ENCODE results near the gene UGT1A9.
"Not testable (repeated sequence)": the region's sequence is repeated elsewhere in the genome, so short reads cannot be mapped to it uniquely, and the experiment has no call there.

UGT1A9 gene

GRCh38 chr2:233713262-233713615 is 41.5 kb downstream of the UGT1A9 start:
- DNase-seq = no peak

DNA sequence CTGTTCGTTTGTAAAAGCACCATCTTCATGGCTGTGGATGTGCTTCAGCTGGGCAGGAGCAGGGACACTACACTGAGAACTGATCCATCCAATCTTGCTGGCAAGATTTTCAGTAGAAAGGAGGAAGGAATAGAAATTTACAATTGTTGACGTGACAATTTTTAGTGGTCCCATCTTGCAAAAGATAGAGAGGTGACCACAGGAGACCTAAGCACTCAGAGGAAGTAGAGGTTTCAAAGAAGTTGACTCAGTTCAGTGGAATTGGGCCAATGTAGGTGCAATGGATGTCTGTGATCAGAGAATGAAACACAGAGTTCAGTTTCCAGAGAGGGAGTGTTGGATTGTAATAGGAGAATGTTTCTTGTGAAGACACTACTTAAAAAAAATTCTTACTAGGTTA is 42.4 kb downstream of the UGT1A9 start:
- DNase-seq = no peak

- DNase-seq = no peak
Observed at GRCh38 chr2:233718552-233718951, 46.9 kb downstream of the UGT1A9 start, which contains the start of gene UGT1A4. TSS of gene UGT1A4 (plus strand) at chr2:233718736. CDS start at chr2:233718821, 85 bp downstream.

- no peak for DNase-seq
Observed at GRCh38 chr2:233728723-233729301, 57.1 kb downstream of the UGT1A9 start, which contains the start of gene UGT1A3. TSS of gene UGT1A3 (plus strand) at chr2:233729042. CDS start at chr2:233729127, 85 bp downstream.

DNA sequence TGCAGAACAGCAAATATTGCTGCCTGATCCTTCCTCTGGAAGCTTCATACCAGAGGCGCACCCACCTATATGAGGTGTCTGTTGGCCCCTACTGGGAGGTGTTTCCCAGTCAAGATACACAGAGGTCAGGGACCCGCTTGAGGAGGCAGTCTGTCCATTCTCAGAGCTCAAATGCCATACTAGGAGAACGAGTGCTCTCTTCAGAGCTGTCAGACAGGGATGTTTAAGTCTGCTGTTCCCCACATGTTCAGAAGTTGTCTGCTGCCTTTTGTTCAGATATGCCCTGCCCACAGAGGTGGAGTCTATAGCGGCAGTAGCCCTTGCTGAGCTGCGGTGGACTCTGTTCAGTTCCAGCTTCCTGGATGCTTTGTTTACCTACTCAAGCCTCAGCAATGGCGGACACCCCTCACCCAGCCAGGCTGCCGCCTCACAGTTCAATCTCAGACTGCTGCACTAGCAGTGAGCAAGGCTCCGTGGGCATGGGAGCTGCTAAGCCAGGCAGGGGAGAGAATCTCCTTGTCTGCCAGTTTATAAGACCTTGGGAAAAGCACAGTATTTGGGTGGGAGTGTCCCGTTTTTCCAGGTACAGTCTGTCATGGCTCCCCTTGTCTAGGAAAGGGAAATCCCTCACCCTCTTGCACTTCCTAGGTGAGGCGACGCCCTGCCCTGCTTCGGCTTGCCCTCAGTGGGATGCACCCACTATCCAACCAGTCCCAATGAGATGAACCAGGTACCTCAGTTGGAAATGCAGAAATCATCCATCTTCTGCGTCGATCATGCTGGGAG is 65.4 kb downstream of the UGT1A9 start:
- DNase-seq = not testable (repeated sequence)

- no peak for DNase-seq
Observed at GRCh38 chr2:233740870-233741269, 69.2 kb downstream of the UGT1A9 start.

GRCh38 chr2:233743464-233744259 is 72.0 kb downstream of the UGT1A9 start:
- no peak for DNase-seq

- no peak for DNase-seq
Observed at GRCh38 chr2:233745073-233745755, 73.5 kb downstream of the UGT1A9 start.

- not testable (repeated sequence) for DNase-seq
Observed at GRCh38 chr2:233745838-233746237, 74.1 kb downstream of the UGT1A9 start.

DNA sequence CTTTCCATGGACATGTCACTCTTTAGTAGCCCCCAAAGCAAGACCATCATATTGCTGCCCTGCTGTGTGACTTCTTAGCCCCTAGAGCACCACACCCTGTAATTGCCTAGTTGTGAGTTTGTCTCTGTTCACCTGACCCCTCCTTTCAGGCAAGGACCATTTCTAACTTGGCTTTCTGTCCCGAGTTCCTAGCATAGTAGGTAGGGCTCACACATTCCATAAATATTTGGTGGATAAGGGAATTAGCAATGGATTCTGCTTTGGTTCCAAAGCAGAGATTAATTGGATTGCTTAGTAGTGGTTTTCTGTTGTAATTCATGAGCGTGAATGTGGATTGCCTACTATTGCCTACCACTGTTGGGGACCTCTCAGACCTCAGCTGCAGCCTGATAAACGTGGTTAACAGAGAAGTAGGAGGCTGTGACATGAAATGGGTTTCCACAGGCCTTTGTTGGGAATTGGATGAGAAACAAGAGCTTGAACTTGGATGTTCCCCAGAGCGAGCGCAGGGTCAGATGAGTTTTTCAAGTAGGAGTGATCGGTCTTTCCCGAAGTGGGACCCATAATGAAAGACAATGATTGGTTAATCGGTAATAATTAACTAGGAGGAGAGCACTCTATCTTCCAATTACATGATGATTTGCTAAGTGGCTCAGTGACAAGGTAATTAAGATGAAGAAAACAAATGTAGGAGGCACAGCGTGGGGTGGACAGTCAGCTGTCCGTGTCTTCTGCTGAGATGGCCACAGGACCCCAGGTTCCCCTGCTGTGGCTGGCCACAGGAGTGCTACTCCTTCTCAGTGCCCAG is 75.0 kb downstream of the UGT1A9 start:
- no peak for DNase-seq

DNA sequence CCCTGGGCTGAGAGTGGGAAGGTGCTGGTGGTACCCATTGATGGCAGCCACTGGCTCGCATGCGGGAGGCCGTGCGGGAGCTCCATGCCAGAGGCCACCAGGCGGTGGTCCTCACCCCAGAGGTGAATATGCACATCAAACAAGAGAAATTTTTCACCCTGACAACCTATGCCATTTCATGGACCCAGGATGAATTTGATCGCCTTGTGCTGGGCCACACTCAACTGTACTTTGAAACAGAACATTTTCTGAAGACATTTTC is 75.5 kb downstream of the UGT1A9 start:
- DNase-seq = no peak

GRCh38 chr2:233750689-233751088 is 79.0 kb downstream of the UGT1A9 start:
- not testable (repeated sequence) for DNase-seq

DNA sequence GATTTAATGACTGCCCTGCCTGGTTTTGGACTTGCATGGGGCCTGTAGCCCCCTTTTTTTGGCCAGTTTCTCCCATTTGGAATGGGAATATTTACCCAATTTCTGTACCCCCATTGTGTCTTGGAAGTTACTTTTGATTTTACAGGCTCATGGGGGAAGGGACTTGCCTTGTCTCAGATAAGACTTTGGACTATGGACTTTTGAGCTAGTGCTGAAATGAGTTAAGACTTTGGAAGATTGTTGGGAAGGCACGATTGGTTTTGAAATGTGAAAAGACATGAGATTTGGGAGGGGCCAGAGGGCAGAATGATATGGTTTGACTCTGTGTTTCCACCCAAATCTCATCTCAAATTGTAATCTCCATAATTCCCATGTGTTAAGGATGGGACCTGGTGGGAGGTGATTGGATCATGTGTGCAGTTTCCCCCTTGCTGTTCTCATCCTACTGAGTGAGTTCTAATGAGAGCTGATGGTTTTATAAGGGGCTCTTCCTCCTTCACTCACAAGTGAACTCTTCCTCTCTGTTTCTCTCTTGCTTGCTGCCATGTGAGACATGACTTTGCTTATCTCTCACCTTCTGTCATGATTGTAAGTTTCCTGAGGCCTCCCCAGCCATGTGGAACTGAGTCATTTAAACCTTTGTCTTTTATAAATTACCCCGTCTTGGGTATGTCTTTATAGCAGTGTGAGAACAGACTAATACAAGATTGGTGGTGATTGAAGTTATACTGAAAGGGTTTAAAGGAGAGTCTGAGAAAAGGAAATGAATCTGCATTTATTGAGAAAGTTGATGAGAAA is 79.7 kb downstream of the UGT1A9 start:
- not testable (repeated sequence) for DNase-seq

DNA sequence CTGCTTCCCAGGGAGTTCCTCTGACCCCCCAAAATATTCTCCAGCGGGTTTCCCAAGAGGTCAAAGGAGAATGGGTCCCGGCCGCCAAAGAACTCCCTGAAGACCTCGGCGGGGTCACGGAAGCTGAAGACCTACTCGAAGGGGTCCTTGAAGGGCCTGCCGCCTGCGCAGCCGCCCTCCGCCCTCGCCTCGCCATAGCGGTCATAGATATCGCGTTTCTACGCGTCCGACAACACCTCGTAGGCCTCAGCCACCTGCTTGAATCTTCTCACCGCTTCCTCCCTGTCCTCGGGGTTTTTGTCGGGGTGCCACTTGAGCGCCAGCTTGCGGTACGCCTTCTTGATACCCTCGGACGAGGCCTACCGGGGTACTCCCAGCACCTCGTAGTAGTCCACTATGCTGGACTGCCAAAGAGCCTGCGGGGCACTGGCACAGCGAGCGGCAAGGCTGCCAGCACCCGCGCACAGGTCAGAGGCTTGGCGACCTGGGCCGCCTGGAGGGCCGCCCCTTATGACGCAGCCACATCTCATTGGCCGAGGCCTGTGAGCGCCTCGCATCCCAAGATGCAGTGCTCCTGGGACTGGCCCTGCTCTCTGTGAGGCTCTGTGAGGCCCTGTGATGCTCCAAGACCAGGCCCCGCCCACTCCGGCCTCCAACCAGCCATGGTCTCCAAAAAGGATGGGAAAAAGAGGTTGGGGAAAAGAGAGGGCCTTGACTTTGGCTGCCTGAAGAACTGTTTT is 83.3 kb downstream of the UGT1A9 start:
- no peak for DNase-seq

DNA sequence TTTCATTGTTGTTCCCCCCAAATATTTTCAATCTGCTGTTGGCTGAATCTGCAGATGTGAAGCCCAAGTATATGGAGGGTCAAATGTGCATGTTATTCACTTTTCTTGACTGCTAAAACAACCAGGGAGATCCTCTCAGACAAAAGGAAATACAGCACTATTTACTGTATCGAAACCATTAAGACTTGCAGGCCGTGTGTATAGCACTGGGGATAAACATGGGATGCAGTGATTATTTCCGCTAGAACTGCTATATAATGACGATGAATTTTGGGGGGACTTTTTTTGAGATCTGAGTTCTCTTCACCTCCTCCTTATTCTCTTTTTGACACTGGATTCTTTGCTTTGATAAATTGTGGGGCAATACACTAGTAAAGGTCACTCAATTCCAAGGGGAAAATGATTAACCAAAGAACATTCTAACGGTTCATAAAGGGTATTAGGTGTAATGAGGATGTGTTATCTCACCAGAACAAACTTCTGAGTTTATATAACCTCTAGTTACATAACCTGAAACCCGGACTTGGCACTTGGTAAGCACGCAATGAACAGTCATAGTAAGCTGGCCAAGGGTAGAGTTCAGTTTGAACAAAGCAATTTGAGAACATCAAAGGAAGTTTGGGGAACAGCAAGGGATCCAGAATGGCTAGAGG is 84.9 kb downstream of the UGT1A9 start:
- DNase-seq = no peak

GRCh38 chr2:233758141-233758540 is 86.4 kb downstream of the UGT1A9 start:
- no peak for DNase-seq

- DNase-seq = no peak
Observed at GRCh38 chr2:233758849-233759248, 87.2 kb downstream of the UGT1A9 start.

DNA sequence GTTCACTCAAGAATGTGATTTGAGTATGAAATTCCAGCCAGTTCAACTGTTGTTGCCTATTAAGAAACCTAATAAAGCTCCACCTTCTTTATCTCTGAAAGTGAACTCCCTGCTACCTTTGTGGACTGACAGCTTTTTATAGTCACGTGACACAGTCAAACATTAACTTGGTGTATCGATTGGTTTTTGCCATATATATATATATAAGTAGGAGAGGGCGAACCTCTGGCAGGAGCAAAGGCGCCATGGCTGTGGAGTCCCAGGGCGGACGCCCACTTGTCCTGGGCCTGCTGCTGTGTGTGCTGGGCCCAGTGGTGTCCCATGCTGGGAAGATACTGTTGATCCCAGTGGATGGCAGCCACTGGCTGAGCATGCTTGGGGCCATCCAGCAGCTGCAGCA is 88.3 kb downstream of the UGT1A9 start, which contains the start of gene UGT1A1:
Gene UGT1A1, plus strand, starts transcription at position 228 of the 400 bp plus-strand sequence. Its CDS starts 18 bp downstream, at position 246.
- DNase-seq = no peak

DNA sequence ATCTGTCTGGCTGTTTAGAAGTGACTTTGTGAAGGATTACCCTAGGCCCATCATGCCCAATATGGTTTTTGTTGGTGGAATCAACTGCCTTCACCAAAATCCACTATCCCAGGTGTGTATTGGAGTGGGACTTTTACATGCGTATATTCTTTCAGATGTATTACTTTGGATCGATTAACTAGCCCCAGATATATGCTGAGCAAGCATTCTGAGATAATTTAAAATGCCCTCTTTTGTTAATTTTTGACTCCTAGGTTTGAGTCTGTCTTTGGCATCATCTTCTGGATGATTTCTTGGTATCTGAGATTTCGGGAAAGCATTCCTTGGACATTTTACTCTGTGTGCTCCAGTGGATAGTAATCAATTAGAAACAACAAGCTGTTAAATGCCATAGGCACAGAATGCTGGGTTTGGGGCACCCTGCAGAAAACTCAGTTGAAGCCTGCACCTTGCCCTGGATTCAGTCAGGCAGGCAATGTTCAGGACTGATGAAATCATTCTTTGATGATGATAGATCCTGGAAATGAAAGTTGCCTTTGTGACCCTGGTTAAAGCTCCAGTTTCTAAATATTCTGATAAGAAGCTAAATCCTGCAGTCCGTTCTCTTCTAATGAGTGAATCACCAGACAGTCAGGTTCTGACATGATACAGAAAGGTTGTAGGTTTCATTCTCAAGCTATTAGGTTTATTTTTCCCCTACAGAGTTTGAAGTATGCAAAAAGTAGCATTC is 89.5 kb downstream of the UGT1A9 start:
- no peak for DNase-seq
